Breast epithelium (tissue), 3 donors: ENCODE results near the gene CCDC86.

Experiments used
- CTCF ChIP-seq, 3 donors: fragments of 450-650 bp; IDR thresholded peaks; one replicate each; pipeline ENCODE4 v1.5.1; 2016 to 2017; ENCODE audit warnings: antibody characterized with exemption in 3 of 3, mild to moderate bottlenecking in 3 of 3, moderate library complexity in 3 of 3
- POLR2A ChIP-seq: fragments of 450-650 bp; IDR thresholded peaks from one replicate; pipeline ENCODE4 v1.6.1; 2016; ENCODE audit warnings: antibody characterized with exemption, mild to moderate bottlenecking, moderate library complexity
- POLR2AphosphoS5 ChIP-seq, 3 donors: sonication (generic); formaldehyde crosslinking; IDR thresholded peaks; one replicate each; pipeline ENCODE4 v1.6.1; 2017; ENCODE audit warnings: antibody characterized with exemption in 3 of 3

- TF ChIP-seq CTCF (IDR thresholded peaks at IDR 0.05) (no peak), POLR2AphosphoS5 (IDR thresholded peaks at IDR 0.05) (no peak), POLR2A (no peak)
Observed at GRCh38 chr11:60847281-60847680, 5.4 kb downstream of the CCDC86 start.
